GM23338 (cell line): ENCODE measurements around the gene OR14C36. TPM values are rescaled to one million over a fixed set of nuclear protein-coding genes. Genes with fewer than 3 reads are reported as not detected.

ENCODE experiments used
- ATAC-seq: fragments of 200-7000 bp; cut with Tn5 transposase; 3 replicates; pipeline ENCODE4 v1.9.1; 2020
- DNase-seq: peaks from one replicate; pipeline ENCODE4 v3.0.0-alpha.2; 2015; ENCODE audit warnings: low spot score
- H2AFZ ChIP-seq: fragments of 200-600 bp; sonication (generic); 2 replicates; pipeline ENCODE4 v1.8.0; 2016; ENCODE audit warnings: antibody characterized with exemption, mild to moderate bottlenecking, moderate library complexity
- H3F3A ChIP-seq: fragments of 200-600 bp; sonication (generic); replicated peaks from 2 replicates; pipeline ENCODE4 v1.8.0; 2017; ENCODE audit warnings: antibody characterized with exemption, mixed run types, low read depth
- H3K27ac ChIP-seq: fragments of 200-600 bp; sonication (generic); 2 replicates; pipeline ENCODE4 v1.6.1; 2016; ENCODE audit warnings: low read depth
- H3K27me3 ChIP-seq: fragments of 200-600 bp; sonication (generic); 2 replicates; pipeline ENCODE4 v1.8.0; 2016; ENCODE audit warnings: mild to moderate bottlenecking, mixed run types, moderate library complexity; ENCODE audit not compliant: insufficient read depth
- H3K36me3 ChIP-seq: fragments of 200-600 bp; sonication (generic); 2 replicates; pipeline ENCODE4 v1.8.0; 2016; ENCODE audit warnings: mild to moderate bottlenecking; ENCODE audit not compliant: insufficient read depth
- H3K4me1 ChIP-seq: fragments of 200-600 bp; sonication (generic); 2 replicates; pipeline ENCODE4 v1.8.0; 2016; ENCODE audit warnings: mild to moderate bottlenecking, moderate library complexity; ENCODE audit not compliant: insufficient read depth
- H3K4me2 ChIP-seq: fragments of 200-600 bp; sonication (generic); 2 replicates; pipeline ENCODE4 v1.7.1; 2017; ENCODE audit warnings: mixed run types
- H3K4me3 ChIP-seq: fragments of 200-600 bp; sonication (generic); 2 replicates; pipeline ENCODE4 v1.6.1; 2016; ENCODE audit warnings: mixed run types
- H3K79me2 ChIP-seq: fragments of 200-600 bp; sonication (generic); replicated peaks from 2 replicates; pipeline ENCODE4 v1.8.0; 2017; ENCODE audit warnings: mild to moderate bottlenecking; ENCODE audit not compliant: insufficient read depth
- H3K9me2 ChIP-seq: fragments of 200-600 bp; sonication (generic); 2 replicates; pipeline ENCODE4 v1.8.0; 2017; ENCODE audit not compliant: insufficient read depth
- H4K20me1 ChIP-seq: fragments of 200-600 bp; sonication (generic); replicated peaks from 2 replicates; pipeline ENCODE4 v1.8.0; 2017; ENCODE audit warnings: mild to moderate bottlenecking; ENCODE audit not compliant: insufficient read depth
- H3K27ac Mint-ChIP-seq: 2 replicates; pipeline ENCODE4 v1.8.0; 2020; ENCODE audit warnings: inconsistent platforms, mild to moderate bottlenecking, moderate library complexity, mixed read lengths
- H3K27me3 Mint-ChIP-seq: 3 replicates; pipeline ENCODE4 v1.8.0; 2022; ENCODE audit warnings: low read depth, mild to moderate bottlenecking, moderate library complexity, mixed read lengths, inconsistent platforms; ENCODE audit not compliant: insufficient read depth, poor library complexity
- H3K36me3 Mint-ChIP-seq: 3 replicates; pipeline ENCODE4 v1.8.0; 2021; ENCODE audit warnings: low read depth, mild to moderate bottlenecking, inconsistent platforms, moderate library complexity, mixed read lengths
- H3K4me1 Mint-ChIP-seq: 3 replicates; pipeline ENCODE4 v1.8.0; 2020; ENCODE audit warnings: mild to moderate bottlenecking, inconsistent platforms, mixed read lengths
- H3K4me3 Mint-ChIP-seq: 3 replicates; pipeline ENCODE4 v1.8.0; 2021; ENCODE audit warnings: moderate library complexity, mild to moderate bottlenecking, inconsistent platforms, mixed read lengths
- H3K9me3 Mint-ChIP-seq: 3 replicates; pipeline ENCODE4 v1.8.0; 2020; ENCODE audit warnings: moderate library complexity, mild to moderate bottlenecking, inconsistent platforms, mixed read lengths
- CREB1 ChIP-seq: fragments of 250-450 bp; sonication (Bioruptor Pico); IDR thresholded peaks from 2 replicates; pipeline ENCODE4 v1.5.0; 2020; ENCODE audit warnings: low read depth, mild to moderate bottlenecking, moderate library complexity
- CTCF ChIP-seq, 2 experiments: fragments of 200-600 bp in 1 of 2; sonication (generic) in 1 of 2; conservative IDR thresholded peaks; 2 replicates each; pipeline versions ENCODE4 v1.5.1 to v1.6.1; 2016 to 2017; ENCODE audit warnings: antibody characterized with exemption in 2 of 2, low read depth in 2 of 2, mild to moderate bottlenecking in 2 of 2, moderate library complexity in 1 of 2
- ETS1 ChIP-seq: IDR thresholded peaks from 2 replicates; pipeline ENCODE4 v1.6.1; 2016; ENCODE audit warnings: antibody characterized with exemption
- EZH2 ChIP-seq: fragments of 200-600 bp; sonication (generic); IDR thresholded peaks from one replicate; pipeline ENCODE4 v1.8.0; 2017; ENCODE audit warnings: antibody characterized with exemption, mild to moderate bottlenecking, low read depth; ENCODE audit not compliant: unreplicated experiment
- EZH2phosphoT487 ChIP-seq: fragments of 200-600 bp; sonication (generic); IDR thresholded peaks from one replicate; pipeline ENCODE4 v1.8.1; 2018; ENCODE audit warnings: antibody characterized with exemption; ENCODE audit not compliant: unreplicated experiment
- JUNB ChIP-seq: IDR thresholded peaks from one replicate; pipeline ENCODE4 v1.6.1; 2016; ENCODE audit warnings: antibody characterized with exemption; ENCODE audit not compliant: unreplicated experiment
- NANOG ChIP-seq: IDR thresholded peaks from 2 replicates; pipeline ENCODE4 v1.6.1; 2016; ENCODE audit warnings: antibody characterized with exemption, borderline replicate concordance
- POLR2AphosphoS5 ChIP-seq: IDR thresholded peaks from 2 replicates; pipeline ENCODE4 v1.6.1; 2016; ENCODE audit warnings: antibody characterized with exemption, low read depth
- REST ChIP-seq: IDR thresholded peaks from one replicate; pipeline ENCODE4 v1.6.1; 2018; ENCODE audit warnings: antibody characterized with exemption; ENCODE audit not compliant: unreplicated experiment
- STAT1 ChIP-seq: IDR thresholded peaks from one replicate; pipeline ENCODE4 v1.6.1; 2016; ENCODE audit warnings: antibody characterized with exemption; ENCODE audit not compliant: unreplicated experiment
- ZNF114 ChIP-seq: fragments of 250-450 bp; sonication (Bioruptor Pico); IDR thresholded peaks from 2 replicates; pipeline ENCODE4 v1.5.0; 2020; ENCODE audit warnings: mild to moderate bottlenecking, moderate library complexity
- ZNF331 ChIP-seq: fragments of 250-450 bp; sonication (Bioruptor Pico); IDR thresholded peaks from 2 replicates; pipeline ENCODE4 v1.5.0; 2020; ENCODE audit warnings: low read depth, mild to moderate bottlenecking, moderate library complexity
- ZNF462 ChIP-seq: fragments of 250-450 bp; sonication (Bioruptor Pico); IDR thresholded peaks from 2 replicates; pipeline ENCODE4 v1.5.0; 2020; ENCODE audit warnings: mild to moderate bottlenecking, moderate library complexity
- polyA plus RNA-seq: library from polyadenylated mRNA; unstranded; fragments of >200 nt; fragmentation: Nextera tagmentation; extraction: Ambion mirVana; gene quantifications from 2 replicates; pipeline ENCODE4 v1.2.1, GENCODE V29; 2016
- total RNA-seq: library from RNA; depleted of rRNA; stranded (reverse); fragments of >200 nt; shearing (Covaris generic); gene quantifications from 2 replicates; pipeline ENCODE4 v1.2.3, GENCODE V29; 2014

OR14C36 gene
- total and polyA plus RNA-seq, 2 experiments from 2014 or later, result not detected

- Histone ChIP-seq H2AFZ (no peak overlapping the region), H3K79me2 (no peaks in the 10 kb centered on the region), H3K36me3 (peaks cover 7% of the 10 kb centered on the region; the same call in 1 of the 2 replicates), H3K27me3 (no peaks in the 10 kb centered on the region), H3F3A (no peaks in the 10 kb centered on the region), H4K20me1 (no peaks in the 10 kb centered on the region), H3K27ac (no peak overlapping the region), H3K9me2 (no peaks in the 10 kb centered on the region), H3K4me1 (no peaks in the 10 kb centered on the region), H3K4me2 (no peak overlapping the region), H3K4me3 (no peak overlapping the region)
- Mint-ChIP-seq H3K4me1 (no peaks in the 10 kb centered on the region), H3K27ac (no peak overlapping the region), H3K4me3 (no peak overlapping the region), H3K9me3 (peaks cover 81% of the 10 kb centered on the region), H3K36me3 (peaks cover 16% of the 10 kb centered on the region), H3K27me3 (no peaks in the 10 kb centered on the region)
- DNase-seq (no peak), ATAC-seq (no peak)
- no peak for TF ChIP-seq CREB1 (CRISPR knock-in tag)
- TF ChIP-seq NANOG, result no peak
- TF ChIP-seq STAT1, result no peak
- no peak for TF ChIP-seq ETS1
- TF ChIP-seq CTCF (conservative IDR thresholded peaks at IDR 0.05; ENCODE audit: low read depth in 2 of 2), result no peak
- no peak for TF ChIP-seq POLR2AphosphoS5
- no peak for TF ChIP-seq EZH2
- no peak for TF ChIP-seq JUNB
- no peak for TF ChIP-seq REST
- TF ChIP-seq ZNF331 (CRISPR knock-in tag), result no peak
- TF ChIP-seq EZH2phosphoT487, result no peak
- no peak for TF ChIP-seq ZNF114 (CRISPR knock-in tag)
- TF ChIP-seq ZNF462 (CRISPR knock-in tag), result no peak
Measured at GRCh38 chr1:248343451-248343850, 5.1 kb upstream of the OR14C36 start.
